Activated CD8-positive, alpha-beta memory T cell treated with anti-CD3 and anti-CD28 coated beads, Interleukin-2, amount 50 U/mL, for 24 hours (primary cell): Measurements from ENCODE around the gene RBM20.

ENCODE experiments used
- DNase-seq: peaks from one replicate; pipeline ENCODE4 v3.0.0-alpha.2; 2020; ENCODE audit errors: extremely low read depth

The RBM20 gene

GRCh38 chr10:110788620-110789385 is 144.7 kb downstream of the RBM20 start:
- DNase-seq: no peak

- no peak for DNase-seq
Observed at GRCh38 chr10:110789604-110790433, 145.7 kb downstream of the RBM20 start.

- DNase-seq: no peak
Observed at GRCh38 chr10:110790913-110791506, 146.9 kb downstream of the RBM20 start.

GRCh38 chr10:110791541-110792073 is 147.5 kb downstream of the RBM20 start:
- no peak for DNase-seq

- no peak for DNase-seq
Observed at GRCh38 chr10:110792476-110793125, 148.5 kb downstream of the RBM20 start.

GRCh38 chr10:110793128-110793812 is 149.1 kb downstream of the RBM20 start:
- DNase-seq: no peak

- DNase-seq: no peak
Observed at GRCh38 chr10:110793886-110794285, 149.8 kb downstream of the RBM20 start.

- no peak for DNase-seq
Observed at GRCh38 chr10:110794808-110795207, 150.7 kb downstream of the RBM20 start.

GRCh38 chr10:110797416-110797815 is 153.3 kb downstream of the RBM20 start:
- no peak for DNase-seq

GRCh38 chr10:110798340-110798739 is 154.2 kb downstream of the RBM20 start:
- no peak for DNase-seq

GRCh38 chr10:110802090-110802489 is 158.0 kb downstream of the RBM20 start:
- no peak for DNase-seq

GRCh38 chr10:110802551-110803238 is 158.6 kb downstream of the RBM20 start:
- no peak for DNase-seq

- DNase-seq: no peak
Observed at GRCh38 chr10:110803239-110803749, 159.2 kb downstream of the RBM20 start.

GRCh38 chr10:110803830-110804338 is 159.7 kb downstream of the RBM20 start:
- DNase-seq: no peak

GRCh38 chr10:110804376-110804775 is 160.2 kb downstream of the RBM20 start:
- DNase-seq: no peak

- DNase-seq: no peak
Observed at GRCh38 chr10:110805292-110805691, 161.2 kb downstream of the RBM20 start.

GRCh38 chr10:110806335-110806734 is 162.2 kb downstream of the RBM20 start:
- DNase-seq: no peak

GRCh38 chr10:110808123-110808522 is 164.0 kb downstream of the RBM20 start:
- DNase-seq: no peak

- no peak for DNase-seq
Observed at GRCh38 chr10:110808615-110809014, 164.5 kb downstream of the RBM20 start.

GRCh38 chr10:110810625-110811024 is 166.5 kb downstream of the RBM20 start:
- DNase-seq: no peak
